Activated CD4-positive, alpha-beta T cell treated with anti-CD3 and anti-CD28 coated beads, Interleukin-2, amount 10 ng/mL, durations not matched to agents 24 days and 14 days (primary cell): Measurements from ENCODE around the gene DNAH17. TPM values are rescaled to one million over a fixed set of nuclear protein-coding genes. Genes with fewer than 3 reads are reported as not detected.
"Not testable (repeated sequence)": the region's sequence is repeated elsewhere in the genome, so short reads cannot be mapped to it uniquely, and the experiment has no call there.

ENCODE experiments used
- DNase-seq: peaks from one replicate; pipeline ENCODE4 v3.0.0; 2022
- H3K27ac Mint-ChIP-seq: one replicate; pipeline ENCODE4 v1.8.0; 2022; ENCODE audit warnings: mild to moderate bottlenecking, mixed read lengths
- H3K27me3 Mint-ChIP-seq: one replicate; pipeline ENCODE4 v1.8.0; 2022; ENCODE audit warnings: mixed read lengths
- H3K36me3 Mint-ChIP-seq: one replicate; pipeline ENCODE4 v1.8.0; 2022; ENCODE audit warnings: low read depth, mild to moderate bottlenecking, mixed read lengths
- H3K4me1 Mint-ChIP-seq: one replicate; pipeline ENCODE4 v1.8.0; 2021; ENCODE audit warnings: mixed read lengths
- H3K4me3 Mint-ChIP-seq: one replicate; pipeline ENCODE4 v1.8.0; 2022; ENCODE audit warnings: mild to moderate bottlenecking, moderate library complexity, mixed read lengths
- H3K9me3 Mint-ChIP-seq: one replicate; pipeline ENCODE4 v1.8.0; 2021; ENCODE audit warnings: mixed read lengths
- intact Hi-C: fragments of 100-400 bp; cut with micrococcal nuclease; formaldehyde crosslinking; loops from one replicate; pipeline ENCODE4 v1.15.1; 2023
- total RNA-seq: library from RNA; stranded (reverse); gene quantifications from 2 replicates; pipeline ENCODE4 v1.2.3, GENCODE V29; 2022

DNAH17 gene
- total RNA-seq, 1 donor from 2014 or later: 0.02 TPM

GRCh38 chr17:78476149-78476548 is 101.0 kb downstream of the DNAH17 start:
- no peak overlapping the region for H3K27ac Mint-ChIP-seq
- H3K4me1 Mint-ChIP-seq: peaks cover 2% of the 10 kb centered on the region
- no peaks in the 10 kb centered on the region for H3K9me3 Mint-ChIP-seq
- no peak overlapping the region for H3K4me3 Mint-ChIP-seq
- H3K36me3 Mint-ChIP-seq: no peaks in the 10 kb centered on the region
- H3K27me3 Mint-ChIP-seq: peaks cover 10% of the 10 kb centered on the region
- DNase-seq: no peak
- intact Hi-C loops: no loop called here

GRCh38 chr17:78475211-78475610 is 102.0 kb downstream of the DNAH17 start:
- intact Hi-C loops: no loop called here
- H3K9me3 Mint-ChIP-seq: no peaks in the 10 kb centered on the region
- no peaks in the 10 kb centered on the region for H3K36me3 Mint-ChIP-seq
- peaks cover 2% of the 10 kb centered on the region for H3K4me1 Mint-ChIP-seq
- H3K27ac Mint-ChIP-seq: no peak overlapping the region
- H3K27me3 Mint-ChIP-seq: peaks cover 10% of the 10 kb centered on the region
- no peak for DNase-seq
- H3K4me3 Mint-ChIP-seq: no peak overlapping the region

GRCh38 chr17:78474614-78475146 is 102.5 kb downstream of the DNAH17 start:
- peaks cover 10% of the 10 kb centered on the region for H3K27me3 Mint-ChIP-seq
- no peak for DNase-seq
- intact Hi-C loops: no loop called here
- H3K9me3 Mint-ChIP-seq: peaks cover under 1% of the 10 kb centered on the region
- H3K4me1 Mint-ChIP-seq: peaks cover 2% of the 10 kb centered on the region
- H3K36me3 Mint-ChIP-seq: no peaks in the 10 kb centered on the region
- no peak overlapping the region for H3K4me3 Mint-ChIP-seq
- no peak overlapping the region for H3K27ac Mint-ChIP-seq

GRCh38 chr17:78473951-78474613 is 103.1 kb downstream of the DNAH17 start:
- H3K27ac Mint-ChIP-seq: no peak overlapping the region
- intact Hi-C loops: no loop called here

GRCh38 chr17:78472035-78472905 is 104.9 kb downstream of the DNAH17 start:
- DNase-seq: no peak
- H3K27ac Mint-ChIP-seq: no peak overlapping the region
- H3K36me3 Mint-ChIP-seq: no peaks in the 10 kb centered on the region
- intact Hi-C loops: no loop called here
- peaks cover 4% of the 10 kb centered on the region for H3K9me3 Mint-ChIP-seq
- peaks cover 2% of the 10 kb centered on the region for H3K4me1 Mint-ChIP-seq
- peaks cover 10% of the 10 kb centered on the region for H3K27me3 Mint-ChIP-seq
- H3K4me3 Mint-ChIP-seq: no peak overlapping the region

More at GRCh38 chr17:78473951-78474613, 103.1 kb downstream of the DNAH17 start:
- Mint-ChIP-seq H3K27me3 (peaks cover 10% of the 10 kb centered on the region), H3K4me1 (peaks cover 2% of the 10 kb centered on the region), H3K4me3 (no peak overlapping the region), H3K9me3 (peaks cover 4% of the 10 kb centered on the region), H3K36me3 (no peaks in the 10 kb centered on the region)
- no peak for DNase-seq

- Mint-ChIP-seq H3K27ac (no peak overlapping the region), H3K4me1 (peaks cover 2% of the 10 kb centered on the region), H3K4me3 (no peak overlapping the region), H3K27me3 (peaks cover 10% of the 10 kb centered on the region), H3K36me3 (no peaks in the 10 kb centered on the region), H3K9me3 (peaks cover 4% of the 10 kb centered on the region)
- intact Hi-C loops: no loop called here
- DNase-seq: no peak
Observed at GRCh38 chr17:78471635-78472034, 105.6 kb downstream of the DNAH17 start.

- peaks cover 4% of the 10 kb centered on the region for H3K9me3 Mint-ChIP-seq
- H3K4me1 Mint-ChIP-seq: peaks cover 2% of the 10 kb centered on the region
- H3K4me3 Mint-ChIP-seq: no peak overlapping the region
- no peak for DNase-seq
- no peak overlapping the region for H3K27ac Mint-ChIP-seq
- intact Hi-C loops: no loop called here
- H3K27me3 Mint-ChIP-seq: peaks cover 8% of the 10 kb centered on the region
- no peaks in the 10 kb centered on the region for H3K36me3 Mint-ChIP-seq
Observed at GRCh38 chr17:78469443-78469842, 107.8 kb downstream of the DNAH17 start.

GRCh38 chr17:78468366-78468765 is 108.8 kb downstream of the DNAH17 start:
- H3K36me3 Mint-ChIP-seq: no peaks in the 10 kb centered on the region
- intact Hi-C loops: no loop called here
- H3K27ac Mint-ChIP-seq: no peak overlapping the region
- H3K4me1 Mint-ChIP-seq: peaks cover 2% of the 10 kb centered on the region
- DNase-seq: no peak
- peaks cover 6% of the 10 kb centered on the region for H3K27me3 Mint-ChIP-seq
- H3K9me3 Mint-ChIP-seq: peaks cover 4% of the 10 kb centered on the region
- H3K4me3 Mint-ChIP-seq: no peak overlapping the region

- DNase-seq: no peak
- Mint-ChIP-seq H3K27me3 (peaks cover 4% of the 10 kb centered on the region), H3K36me3 (no peaks in the 10 kb centered on the region), H3K4me3 (no peak overlapping the region), H3K4me1 (no peaks in the 10 kb centered on the region), H3K9me3 (peaks cover 4% of the 10 kb centered on the region), H3K27ac (no peak overlapping the region)
- intact Hi-C loops: no loop called here
Observed at GRCh38 chr17:78466786-78467715, 110.1 kb downstream of the DNAH17 start.

GRCh38 chr17:78466109-78466785 is 110.9 kb downstream of the DNAH17 start:
- H3K4me1 Mint-ChIP-seq, DNase-seq, H3K27me3 Mint-ChIP-seq, intact Hi-C loops, H3K27ac Mint-ChIP-seq, H3K9me3 Mint-ChIP-seq, H3K36me3 Mint-ChIP-seq, H3K4me3 Mint-ChIP-seq: not testable (repeated sequence)

GRCh38 chr17:78462148-78462547 is 115.0 kb downstream of the DNAH17 start:
- DNase-seq: no peak
- Mint-ChIP-seq H3K27ac (no peak overlapping the region), H3K9me3 (no peaks in the 10 kb centered on the region), H3K4me3 (no peak overlapping the region), H3K36me3 (no peaks in the 10 kb centered on the region), H3K27me3 (no peaks in the 10 kb centered on the region), H3K4me1 (no peaks in the 10 kb centered on the region)
- intact Hi-C loops: no loop called here

- no peaks in the 10 kb centered on the region for H3K27me3 Mint-ChIP-seq
- intact Hi-C loops: no loop called here
- no peak overlapping the region for H3K27ac Mint-ChIP-seq
- no peaks in the 10 kb centered on the region for H3K36me3 Mint-ChIP-seq
- DNase-seq: no peak
- no peaks in the 10 kb centered on the region for H3K4me1 Mint-ChIP-seq
- no peak overlapping the region for H3K4me3 Mint-ChIP-seq
- no peaks in the 10 kb centered on the region for H3K9me3 Mint-ChIP-seq
Observed at GRCh38 chr17:78461799-78462053, 115.5 kb downstream of the DNAH17 start.
